ENCODE measurements around the gene ERC2.

The ERC2 gene

GRCh38 chr3:55789516-55789915 is 678.8 kb downstream of the ERC2 start:
- H3K4me3 ChIP-seq (ENCODE audit: low read depth, low read length), result no peak overlapping the region
- TF ChIP-seq CTCF (IDR thresholded peaks at IDR 0.05; ENCODE audit: low read depth, low read length), result no peak

- no peak for TF ChIP-seq CTCF (IDR thresholded peaks at IDR 0.05; ENCODE audit: low read depth, low read length)
- H3K4me3 ChIP-seq (ENCODE audit: low read depth, low read length), result no peak overlapping the region
These were observed 685.5 kb downstream of the ERC2 start for GRCh38 chr3:55782807-55783206.

- H3K4me3 ChIP-seq (ENCODE audit: low read depth, low read length), result no peak overlapping the region
- no peak for TF ChIP-seq CTCF (IDR thresholded peaks at IDR 0.05; ENCODE audit: low read depth, low read length)
These were observed 685.9 kb downstream of the ERC2 start for GRCh38 chr3:55782351-55782750.

GRCh38 chr3:55780913-55781312 is 687.4 kb downstream of the ERC2 start:
- no peak for TF ChIP-seq CTCF (IDR thresholded peaks at IDR 0.05; ENCODE audit: low read depth, low read length)
- no peak overlapping the region for H3K4me3 ChIP-seq (ENCODE audit: low read depth, low read length)

- no peak for TF ChIP-seq CTCF (IDR thresholded peaks at IDR 0.05; ENCODE audit: low read depth, low read length)
- no peak overlapping the region for H3K4me3 ChIP-seq (ENCODE audit: low read depth, low read length)
These were observed 688.7 kb downstream of the ERC2 start for GRCh38 chr3:55779543-55779942.

GRCh38 chr3:55775366-55776154 is 692.7 kb downstream of the ERC2 start:
- no peak overlapping the region for H3K4me3 ChIP-seq (ENCODE audit: low read depth, low read length)
- TF ChIP-seq CTCF (IDR thresholded peaks at IDR 0.05; ENCODE audit: low read depth, low read length), result no peak

GRCh38 chr3:55774856-55775255 is 693.4 kb downstream of the ERC2 start:
- TF ChIP-seq CTCF (IDR thresholded peaks at IDR 0.05; ENCODE audit: low read depth, low read length), result no peak

More at GRCh38 chr3:55774856-55775255, 693.4 kb downstream of the ERC2 start:
- H3K4me3 ChIP-seq (ENCODE audit: low read depth, low read length), result no peak overlapping the region

Measured in WI38 (cell line).